ENCODE measurements around the gene MRPL19.
"Not testable (repeated sequence)": the region's sequence is repeated elsewhere in the genome, so short reads cannot be mapped to it uniquely, and the experiment has no call there.

The MRPL19 gene

DNA sequence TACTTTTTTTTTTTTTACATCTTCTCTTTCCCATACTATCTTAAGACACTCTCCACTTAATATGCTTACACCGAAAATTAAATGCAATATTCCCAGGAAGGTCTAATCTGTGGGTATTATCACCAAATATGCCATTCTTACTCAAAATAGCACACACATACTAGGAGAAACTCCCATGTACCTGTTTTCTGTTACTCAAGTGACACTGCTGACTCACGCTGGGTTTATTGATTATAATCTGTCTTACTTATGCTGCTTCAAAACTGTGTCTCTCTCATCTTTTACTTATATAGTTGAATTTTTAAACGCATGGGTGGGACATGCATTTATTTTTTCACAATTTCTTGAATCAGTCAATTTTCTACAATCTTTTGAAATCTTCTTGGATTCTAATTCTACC lies 29.9 kb downstream of the MRPL19 start:
- DNase-seq (ENCODE audit: low read depth, low spot score) = no peak
- no peak overlapping the region for H3K4me3 ChIP-seq (ENCODE audit: low read depth, low read length)
- CTCF ChIA-PET = interaction anchor here (0.9 to 11.1 kb wide), 23 partner anchors 10 to 211 kb away, joined by 3 to 120 read pairs (median 5); partner anchors contain the start of gene MRPL19
- POLR2A ChIA-PET = no interaction called here
- TF ChIP-seq, protein P1, sequence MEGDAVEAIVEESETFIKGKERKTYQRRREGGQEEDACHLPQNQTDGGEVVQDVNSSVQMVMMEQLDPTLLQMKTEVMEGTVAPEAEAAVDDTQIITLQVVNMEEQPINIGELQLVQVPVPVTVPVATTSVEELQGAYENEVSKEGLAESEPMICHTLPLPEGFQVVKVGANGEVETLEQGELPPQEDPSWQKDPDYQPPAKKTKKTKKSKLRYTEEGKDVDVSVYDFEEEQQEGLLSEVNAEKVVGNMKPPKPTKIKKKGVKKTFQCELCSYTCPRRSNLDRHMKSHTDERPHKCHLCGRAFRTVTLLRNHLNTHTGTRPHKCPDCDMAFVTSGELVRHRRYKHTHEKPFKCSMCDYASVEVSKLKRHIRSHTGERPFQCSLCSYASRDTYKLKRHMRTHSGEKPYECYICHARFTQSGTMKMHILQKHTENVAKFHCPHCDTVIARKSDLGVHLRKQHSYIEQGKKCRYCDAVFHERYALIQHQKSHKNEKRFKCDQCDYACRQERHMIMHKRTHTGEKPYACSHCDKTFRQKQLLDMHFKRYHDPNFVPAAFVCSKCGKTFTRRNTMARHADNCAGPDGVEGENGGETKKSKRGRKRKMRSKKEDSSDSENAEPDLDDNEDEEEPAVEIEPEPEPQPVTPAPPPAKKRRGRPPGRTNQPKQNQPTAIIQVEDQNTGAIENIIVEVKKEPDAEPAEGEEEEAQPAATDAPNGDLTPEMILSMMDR (IDR thresholded peaks at IDR 0.05; ENCODE audit: insufficient read depth, low read length, missing control alignments) = no peak

DNA sequence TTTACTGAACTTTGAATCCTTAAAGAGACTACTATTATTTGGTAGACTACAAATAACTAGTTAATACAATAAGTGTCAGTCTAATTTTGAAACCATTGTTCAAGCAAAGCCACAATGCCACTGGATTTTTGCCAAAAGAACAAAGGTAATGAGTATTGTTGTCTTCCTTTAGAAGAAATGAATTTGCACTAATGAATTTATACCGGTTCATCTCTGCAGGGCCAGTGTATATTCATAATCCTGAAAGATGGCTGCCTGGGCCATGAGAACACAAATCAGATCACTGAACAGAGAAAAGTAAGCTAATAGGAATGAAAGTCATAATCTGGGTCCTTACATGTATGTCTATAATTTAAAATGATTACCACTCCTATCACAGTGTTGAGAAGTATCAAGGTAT lies 33.0 kb downstream of the MRPL19 start:
- ChIA-PET POLR2A (no interaction called here), CTCF (interaction anchor here (1.3 to 11.1 kb wide), 4 partner anchors 8 to 40 kb away, joined by 4 to 120 read pairs (median 64); no protein-coding TSS in a partner anchor)
- TF ChIP-seq, protein P1 (IDR thresholded peaks at IDR 0.05; ENCODE audit: insufficient read depth, low read length, missing control alignments) = no peak
- H3K4me3 ChIP-seq (ENCODE audit: low read depth, low read length) = no peak overlapping the region
- no peak for DNase-seq (ENCODE audit: low read depth, low spot score)

DNA sequence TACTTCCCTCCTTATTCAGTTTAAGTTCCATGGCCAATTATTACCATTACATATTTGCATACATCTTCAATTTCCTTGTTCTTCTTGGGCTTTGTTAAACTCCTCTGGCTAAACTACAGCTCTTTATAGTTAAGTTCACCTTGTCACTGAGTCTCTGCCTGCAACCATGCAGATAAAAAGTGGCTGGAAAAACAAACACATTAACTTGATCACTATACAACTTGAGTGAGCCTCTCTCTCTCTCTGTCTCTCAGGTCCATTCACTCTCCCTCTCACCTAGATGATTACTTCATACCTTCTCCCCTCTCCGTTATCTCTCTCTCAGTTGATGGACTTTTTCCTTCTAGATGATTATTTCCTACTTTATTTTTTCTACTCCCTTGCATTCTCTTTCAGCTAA lies 33.8 kb downstream of the MRPL19 start:
- ChIA-PET POLR2A (no interaction called here), CTCF (interaction anchor here (5.6 to 11.1 kb wide), 3 partner anchors 7 to 41 kb away, joined by 54 to 120 read pairs (median 73); no protein-coding TSS in a partner anchor)
- H3K4me3 ChIP-seq (ENCODE audit: low read depth, low read length) = no peak overlapping the region
- TF ChIP-seq, protein P1 (IDR thresholded peaks at IDR 0.05; ENCODE audit: insufficient read depth, low read length, missing control alignments) = no peak
- DNase-seq (ENCODE audit: low read depth, low spot score) = no peak

DNA sequence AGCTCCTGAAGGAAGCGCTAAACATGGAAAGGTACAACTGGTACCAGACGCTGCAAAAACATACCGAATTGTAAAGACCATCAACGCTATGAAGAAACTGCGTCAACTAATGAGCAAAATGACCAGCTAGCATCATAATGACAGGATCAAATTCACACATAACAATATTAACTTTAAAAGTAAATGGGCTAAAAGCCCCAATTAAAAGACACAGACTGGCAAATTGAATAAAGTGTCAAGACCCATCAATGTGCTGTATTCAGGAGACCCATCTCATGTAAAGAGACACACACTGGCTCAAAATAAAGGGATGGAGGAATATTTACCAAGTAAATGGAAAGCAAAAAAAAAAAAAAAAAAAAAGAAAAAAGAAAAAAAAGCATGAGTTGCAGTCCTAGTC lies 36.8 kb downstream of the MRPL19 start:
- POLR2A ChIA-PET = not testable (repeated sequence)

DNA sequence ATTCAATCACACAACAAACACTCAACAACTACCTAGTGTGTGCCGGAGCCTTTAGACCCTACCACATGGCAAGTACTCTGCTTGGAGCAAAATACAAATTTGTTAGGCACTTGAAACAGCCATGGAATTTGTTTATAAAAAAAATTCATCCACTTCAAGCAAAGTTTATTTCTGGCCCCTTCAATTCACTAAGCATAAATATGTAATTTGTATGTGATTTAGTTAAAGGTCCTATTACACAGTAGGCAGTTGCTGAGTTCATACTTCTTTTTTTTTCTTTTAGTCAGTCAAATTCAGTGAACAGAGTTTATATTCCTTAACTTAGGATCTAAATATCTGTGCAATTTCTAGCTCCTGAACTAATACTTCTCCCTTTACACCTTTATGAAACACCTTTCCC lies 41.6 kb downstream of the MRPL19 start:
- POLR2A ChIA-PET = no interaction called here
- TF ChIP-seq, protein P1 (IDR thresholded peaks at IDR 0.05; ENCODE audit: insufficient read depth, low read length, missing control alignments) = no peak
- no peak for DNase-seq (ENCODE audit: low read depth, low spot score)
- CTCF ChIA-PET = interaction anchor here (1.6 to 4.8 kb wide), 2 partner anchors 10 to 47 kb away, joined by 4 to 54 read pairs; no protein-coding TSS in a partner anchor
- no peak overlapping the region for H3K4me3 ChIP-seq (ENCODE audit: low read depth, low read length)

More for the DNA sequence above, 36.8 kb downstream of the MRPL19 start:
- H3K4me3 ChIP-seq (ENCODE audit: low read depth, low read length); DNase-seq (ENCODE audit: low read depth, low spot score): not testable (repeated sequence)
- CTCF ChIA-PET = interaction anchor here (11.1 kb wide), 1 partner anchor 44 kb away, joined by 120 read pairs; no protein-coding TSS in a partner anchor

DNA sequence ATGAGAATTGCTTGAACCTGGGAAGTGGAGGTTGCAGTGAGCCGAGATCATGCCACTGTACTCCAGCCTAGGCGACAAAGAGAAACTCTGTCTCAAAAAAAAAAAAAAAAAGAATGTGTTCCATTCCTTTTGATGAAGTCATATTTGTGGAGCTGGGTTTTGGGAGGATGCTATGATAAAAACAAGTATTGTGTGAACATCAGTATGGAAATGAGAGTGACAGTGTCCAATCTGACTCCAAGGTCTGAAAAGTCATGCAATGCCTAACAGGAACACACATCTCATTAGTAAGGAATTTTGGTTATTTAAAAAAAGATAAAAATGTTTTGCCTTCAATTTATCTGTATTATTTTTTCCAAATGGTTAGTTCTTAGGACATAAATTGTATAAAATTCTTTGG lies 52.3 kb downstream of the MRPL19 start:
- CTCF ChIA-PET = interaction anchor here (0.7 to 3.0 kb wide), 4 partner anchors 11 to 58 kb away, joined by 3 to 7 read pairs (median 4); no protein-coding TSS in a partner anchor
- POLR2A ChIA-PET = no interaction called here
- TF ChIP-seq, protein P1 (IDR thresholded peaks at IDR 0.05; ENCODE audit: insufficient read depth, low read length, missing control alignments) = no peak
- DNase-seq (ENCODE audit: low read depth, low spot score) = no peak
- no peak overlapping the region for H3K4me3 ChIP-seq (ENCODE audit: low read depth, low read length)

DNA sequence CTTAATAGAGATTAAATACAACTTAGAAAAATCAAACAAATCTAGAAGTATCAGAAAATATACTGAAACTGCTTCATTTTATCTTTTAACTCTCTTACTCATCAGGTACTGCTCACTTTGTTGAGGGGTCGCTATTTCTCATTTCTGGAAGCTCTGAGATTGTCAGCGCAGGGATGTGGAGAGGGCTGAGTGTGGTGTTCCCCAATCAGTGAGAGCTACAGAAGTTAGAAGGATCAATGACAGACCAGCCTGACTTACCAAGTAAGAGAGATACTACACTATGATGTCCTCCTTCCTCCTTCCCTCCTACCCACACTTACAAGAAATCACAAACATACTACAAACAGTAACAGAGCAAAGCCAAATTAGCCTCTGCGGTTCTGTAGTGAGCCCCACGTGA lies 56.0 kb downstream of the MRPL19 start:
- no peak overlapping the region for H3K4me3 ChIP-seq (ENCODE audit: low read depth, low read length)
- CTCF ChIA-PET = no interaction called here
- TF ChIP-seq, protein P1 (IDR thresholded peaks at IDR 0.05; ENCODE audit: insufficient read depth, low read length, missing control alignments) = no peak
- POLR2A ChIA-PET = no interaction called here
- no peak for DNase-seq (ENCODE audit: low read depth, low spot score)

All from AG04449 (cell line).